Measurements from ENCODE around the gene MGAT1. TPM values are rescaled to one million over a fixed set of nuclear protein-coding genes. Genes with fewer than 3 reads are reported as not detected.

The MGAT1 gene
- total and polyA plus RNA-seq, 9 donors = 66.6 to 154 (median 128) TPM

- Histone ChIP-seq H3K27ac (no peak overlapping the region), H3K4me3 (no peak overlapping the region), H3K4me1 (ENCODE audit: insufficient read depth) (no peaks in the 10 kb centered on the region), H3K36me3 (peaks cover 6% of the 10 kb centered on the region), H3K27me3 (no peaks in the 10 kb centered on the region), H3K9me3 (peaks cover 2 to 28% of the 10 kb centered on the region in 2 donors)
- intact Hi-C loops (cut with DNase I) = no loop called here
- DNase-seq = no peak
- WGBS, 3 donors = 94 to 98% (median 95%) methylated on average over 1 of the region's 1 CpG
- TF ChIP-seq EP300 (IDR thresholded peaks at IDR 0.05) (no peak), CTCF (IDR thresholded peaks at IDR 0.05) (no peak), POLR2A (IDR thresholded peaks at IDR 0.05) (no peak)
These were observed 46.3 kb upstream of the MGAT1 start for GRCh38 chr5:180848878-180849277.

GRCh38 chr5:180848265-180848664 is 45.7 kb upstream of the MGAT1 start:
- Histone ChIP-seq H3K27ac (no peak overlapping the region), H3K4me1 (ENCODE audit: insufficient read depth) (no peaks in the 10 kb centered on the region), H3K27me3 (no peaks in the 10 kb centered on the region), H3K9me3 (peaks cover 2 to 28% of the 10 kb centered on the region in 2 donors), H3K36me3 (peaks cover 6% of the 10 kb centered on the region), H3K4me3 (no peak overlapping the region)
- intact Hi-C loops (cut with DNase I) = no loop called here
- WGBS, 3 donors = 96 to 100% (median 96%) methylated on average over 1 of the region's 1 CpG
- TF ChIP-seq EP300 (IDR thresholded peaks at IDR 0.05) = no peak
- no peak for TF ChIP-seq POLR2A (IDR thresholded peaks at IDR 0.05)
- no peak for TF ChIP-seq CTCF (IDR thresholded peaks at IDR 0.05)
- DNase-seq = no peak

GRCh38 chr5:180847026-180847425 is 44.4 kb upstream of the MGAT1 start:
- Histone ChIP-seq H3K4me1 (ENCODE audit: insufficient read depth) (no peaks in the 10 kb centered on the region), H3K27me3 (no peaks in the 10 kb centered on the region), H3K4me3 (no peak overlapping the region), H3K36me3 (peaks cover 6% of the 10 kb centered on the region), H3K9me3 (peaks cover 2 to 28% of the 10 kb centered on the region in 2 donors), H3K27ac (no peak overlapping the region)
- TF ChIP-seq POLR2A (IDR thresholded peaks at IDR 0.05) (no peak), CTCF (IDR thresholded peaks at IDR 0.05) (no peak), EP300 (IDR thresholded peaks at IDR 0.05) (no peak)
- 31 to 43% (median 32%) methylated on average over 3 of the region's 3 CpGs for WGBS, 3 donors
- DNase-seq = no peak
- intact Hi-C loops (cut with DNase I) = no loop called here

GRCh38 chr5:180844858-180845257 is 42.3 kb upstream of the MGAT1 start:
- Histone ChIP-seq H3K9me3 (peaks cover 0 to 11% of the 10 kb centered on the region in 2 donors), H3K4me3 (no peak overlapping the region), H3K27me3 (no peaks in the 10 kb centered on the region), H3K4me1 (ENCODE audit: insufficient read depth) (no peaks in the 10 kb centered on the region), H3K27ac (no peak overlapping the region), H3K36me3 (peaks cover 3% of the 10 kb centered on the region)
- intact Hi-C loops (cut with DNase I) = no loop called here
- no peak for TF ChIP-seq POLR2A (IDR thresholded peaks at IDR 0.05)
- no peak for TF ChIP-seq CTCF (IDR thresholded peaks at IDR 0.05)
- TF ChIP-seq EP300 (IDR thresholded peaks at IDR 0.05) = no peak
- 95 to 100% (median 100%) methylated on average over 1 of the region's 1 CpG for WGBS, 3 donors
- DNase-seq = no peak
